Psoas muscle (tissue), 8 donors: ENCODE results near the gene ZFP92. TPM values are rescaled to one million over a fixed set of nuclear protein-coding genes. Genes with fewer than 3 reads are reported as not detected.

Source experiments
- ATAC-seq, 4 donors: fragments of 200-7000 bp; cut with Tn5 transposase; one replicate each; pipeline ENCODE4 v1.9.1; 2020; ENCODE audit warnings: moderate library complexity in 3 of 4, mild to moderate bottlenecking in 2 of 4
- DNase-seq, 2 donors: peaks; one replicate each; pipeline ENCODE4 v3.0.0-alpha.2; 2020
- H3K27ac ChIP-seq: fragments of 200-600 bp; one replicate; pipeline ENCODE4 v1.8.0; 2022
- H3K27me3 ChIP-seq, 3 donors: fragments of 200-600 bp in 1 of 3; one replicate each; pipeline versions ENCODE4 v1.6.1 to v1.8.0; 2013 to 2022; ENCODE audit warnings: low read length in 2 of 3, mild to moderate bottlenecking in 2 of 3, moderate library complexity in 1 of 3; ENCODE audit not compliant: insufficient read depth in 3 of 3
- H3K36me3 ChIP-seq, 2 donors: fragments of 200-600 bp in 1 of 2; one replicate each; pipeline versions ENCODE4 v1.6.1 to v1.8.0; 2013 to 2022; ENCODE audit warnings: low read depth in 1 of 2, mild to moderate bottlenecking in 1 of 2, moderate library complexity in 1 of 2; ENCODE audit not compliant: insufficient read depth in 1 of 2
- H3K4me1 ChIP-seq: fragments of 200-600 bp; one replicate; pipeline ENCODE4 v1.8.0; 2022
- H3K4me3 ChIP-seq: fragments of 200-600 bp; one replicate; pipeline ENCODE4 v1.8.0; 2022; ENCODE audit warnings: mild to moderate bottlenecking
- H3K9me3 ChIP-seq: fragments of 200-600 bp; one replicate; pipeline ENCODE4 v1.8.0; 2022
- WGBS, 3 donors: extraction: QIAGEN DNeasy Blood & Tissue Kit; methylation state at CpG; one replicate each; pipeline versions ENCODE4 v1.1.6 to v1.1.7; 2013; 5-methylcytosine and 5-hydroxymethylcytosine counted together
- intact Hi-C, 2 donors: fragments of 100-400 bp; cut with DNase I; formaldehyde crosslinking; loops; one replicate each; pipeline versions ENCODE4 v1.11.0 to v1.14.2; 2022
- polyA plus RNA-seq, 3 donors: library from polyadenylated mRNA; stranded (reverse); fragments of 200-250 nt; gene quantifications; one replicate each; pipeline ENCODE4 v1.2.3, GENCODE V29; 2013
- total RNA-seq, 4 donors: library from RNA; stranded (reverse); fragmentation: NEBNext Ultra II Directional in 2 of 4; extraction: Animal tissue kit (Norgen Biotek cat#: 25700) in 2 of 4; gene quantifications; one replicate each; pipeline versions ENCODE4 v1.2.1 to v1.2.4, GENCODE V29; 2021 to 2023
- TF ChIP-seq, protein P1 (sequence below): fragments of 200-600 bp; IDR thresholded peaks from one replicate; pipeline ENCODE4 v1.8.0; 2022; ENCODE audit warnings: antibody characterized with exemption
- donor health status: healthy with polysubstance abuse.
- donor health status: DM: no; HTN: no; CAD: no; lungs with moderate emphysema.
- donor health status: Bipolar disorder and iron deficiency.
- donor health status: healthy.
- donor health status: DM: yes; HTN: yes; CAD: no.
- donor health status: DM: no; HTN: no; CAD: no.
- donor health status: DM: no; HTN: no; CAD: no.
- donor health status: DM: yes; HTN: yes; CAD: no.

The ZFP92 gene
- total and polyA plus RNA-seq, 7 donors, result 0.10 to 0.50 (median 0.30) TPM

DNA sequence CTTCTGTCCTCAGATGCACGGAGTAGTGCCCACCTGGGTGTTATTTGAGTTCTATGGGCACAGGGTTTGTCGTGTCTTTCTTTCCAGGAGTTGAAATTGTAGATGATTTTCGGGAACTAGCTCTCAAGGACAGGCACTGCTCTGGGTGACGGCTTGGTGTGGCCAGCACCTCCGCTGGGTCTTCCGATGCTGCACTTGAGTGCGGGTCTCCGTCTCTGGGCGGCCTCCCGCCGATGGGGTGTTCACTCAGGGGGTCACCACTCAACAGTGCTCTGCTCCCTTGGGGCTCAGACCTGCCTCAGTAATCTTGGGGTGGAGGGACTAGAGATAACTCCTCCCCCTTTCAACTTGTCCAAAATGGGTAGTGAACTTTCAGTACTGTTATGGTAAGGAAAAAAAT, 2.5 kb downstream of the ZFP92 start:
- no peak overlapping the region for H3K4me3 ChIP-seq
- H3K36me3 ChIP-seq, result no peaks in the 10 kb centered on the region
- 80 to 88% (median 85%) methylated on average over 11 of the region's 11 CpGs for WGBS, 3 donors
- H3K27me3 ChIP-seq, result peaks cover 0 to 31% (median 5%) of the 10 kb centered on the region in 3 donors
- no peaks in the 10 kb centered on the region for H3K4me1 ChIP-seq
- TF ChIP-seq, protein P1, sequence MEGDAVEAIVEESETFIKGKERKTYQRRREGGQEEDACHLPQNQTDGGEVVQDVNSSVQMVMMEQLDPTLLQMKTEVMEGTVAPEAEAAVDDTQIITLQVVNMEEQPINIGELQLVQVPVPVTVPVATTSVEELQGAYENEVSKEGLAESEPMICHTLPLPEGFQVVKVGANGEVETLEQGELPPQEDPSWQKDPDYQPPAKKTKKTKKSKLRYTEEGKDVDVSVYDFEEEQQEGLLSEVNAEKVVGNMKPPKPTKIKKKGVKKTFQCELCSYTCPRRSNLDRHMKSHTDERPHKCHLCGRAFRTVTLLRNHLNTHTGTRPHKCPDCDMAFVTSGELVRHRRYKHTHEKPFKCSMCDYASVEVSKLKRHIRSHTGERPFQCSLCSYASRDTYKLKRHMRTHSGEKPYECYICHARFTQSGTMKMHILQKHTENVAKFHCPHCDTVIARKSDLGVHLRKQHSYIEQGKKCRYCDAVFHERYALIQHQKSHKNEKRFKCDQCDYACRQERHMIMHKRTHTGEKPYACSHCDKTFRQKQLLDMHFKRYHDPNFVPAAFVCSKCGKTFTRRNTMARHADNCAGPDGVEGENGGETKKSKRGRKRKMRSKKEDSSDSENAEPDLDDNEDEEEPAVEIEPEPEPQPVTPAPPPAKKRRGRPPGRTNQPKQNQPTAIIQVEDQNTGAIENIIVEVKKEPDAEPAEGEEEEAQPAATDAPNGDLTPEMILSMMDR, result no peak
- ATAC-seq (no peak), DNase-seq (no peak)
- intact Hi-C loops, result no loop called here
- H3K27ac ChIP-seq, result no peak overlapping the region
- H3K9me3 ChIP-seq, result no peaks in the 10 kb centered on the region

DNA sequence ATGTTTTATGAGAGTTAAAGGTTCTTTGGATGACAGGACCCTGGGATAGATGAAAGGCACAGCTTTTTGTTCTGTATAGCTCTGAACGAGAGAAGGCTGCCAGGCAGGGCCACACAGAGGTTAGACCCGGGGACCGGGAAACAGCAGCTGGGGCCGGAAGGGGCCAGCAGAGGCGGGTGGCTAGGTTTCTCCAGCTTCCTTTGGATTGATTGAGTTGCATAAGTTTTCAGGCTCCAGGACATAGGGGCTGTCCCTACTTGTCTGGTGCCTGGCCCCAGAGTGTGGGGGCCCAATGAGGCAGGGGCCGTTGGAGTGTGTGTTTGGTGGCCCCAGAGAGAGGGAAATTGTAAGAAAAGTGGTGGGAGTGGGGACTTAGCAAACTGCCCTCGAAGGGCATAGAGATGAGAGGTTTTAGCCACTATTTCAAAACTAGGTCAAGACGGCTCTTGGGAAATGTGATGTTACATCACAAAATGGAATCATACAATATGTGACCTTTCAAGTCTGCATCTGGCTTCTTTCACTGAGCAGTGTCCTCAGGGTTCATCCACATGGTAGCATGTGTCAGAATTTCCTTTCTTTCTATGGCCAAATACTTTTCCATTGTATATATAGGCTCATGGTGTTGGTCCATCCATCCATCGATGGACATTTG, 3.7 kb downstream of the ZFP92 start:
- 66 to 69% (median 66%) methylated on average over 9 of the region's 9 CpGs for WGBS, 3 donors
- Histone ChIP-seq H3K9me3 (no peaks in the 10 kb centered on the region), H3K36me3 (no peaks in the 10 kb centered on the region), H3K27me3 (peaks cover 0 to 31% (median 5%) of the 10 kb centered on the region in 3 donors), H3K4me1 (no peaks in the 10 kb centered on the region), H3K27ac (no peak overlapping the region), H3K4me3 (no peak overlapping the region)
- peak in 1 of 2 donors; percentile 51 for DNase-seq
- intact Hi-C loops, result no loop called here
- TF ChIP-seq, protein P1, result no peak
- ATAC-seq, result peak in 1 of 4 donors; percentile 50

GRCh38 chrX:153416781-153417450, 5.6 kb downstream of the ZFP92 start:
- Histone ChIP-seq H3K36me3 (no peaks in the 10 kb centered on the region), H3K27me3 (peaks cover 0 to 19% (median 4%) of the 10 kb centered on the region in 3 donors), H3K9me3 (no peaks in the 10 kb centered on the region), H3K27ac (no peak overlapping the region), H3K4me1 (no peaks in the 10 kb centered on the region), H3K4me3 (no peak overlapping the region)
- intact Hi-C loops, result no loop called here
- WGBS, 3 donors, result 23 to 43% (median 28%) methylated on average over 12 of the region's 12 CpGs
- TF ChIP-seq, protein P1, result no peak
- DNase-seq, result peak in 1 of 2 donors; percentile 51
- ATAC-seq, result peak in 2 of 4 donors; percentile 15 to 31

DNA sequence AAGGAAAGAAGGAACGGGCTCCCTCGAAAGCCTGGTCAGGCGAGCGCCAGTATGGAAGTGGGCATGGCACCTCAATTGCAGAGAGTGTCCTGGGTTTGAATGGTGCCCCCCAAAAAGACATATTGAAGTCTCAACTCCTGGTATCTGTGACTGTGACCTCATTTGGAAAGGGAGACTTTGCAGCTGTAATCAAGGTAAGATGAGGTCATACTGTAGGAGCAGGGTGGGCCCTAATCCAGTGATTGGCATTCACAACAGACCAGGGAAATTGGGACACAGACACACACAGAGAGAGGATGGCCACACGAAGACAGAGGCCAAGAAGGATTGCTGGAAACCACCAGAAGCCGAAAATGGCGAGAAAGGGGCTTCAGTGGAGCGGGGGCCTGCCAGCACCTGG, 6.4 kb downstream of the ZFP92 start:
- WGBS, 3 donors, result 85 to 86% (median 85%) methylated on average over 8 of the region's 8 CpGs
- H3K4me3 ChIP-seq, result no peak overlapping the region
- intact Hi-C loops, result no loop called here
- TF ChIP-seq, protein P1, result no peak
- H3K27me3 ChIP-seq, result peaks cover 0 to 12% (median 0%) of the 10 kb centered on the region in 3 donors
- no peaks in the 10 kb centered on the region for H3K36me3 ChIP-seq
- no peak overlapping the region for H3K27ac ChIP-seq
- no peaks in the 10 kb centered on the region for H3K4me1 ChIP-seq
- ATAC-seq, result no peak
- H3K9me3 ChIP-seq, result no peaks in the 10 kb centered on the region
- no peak for DNase-seq
